ENCODE measurements around the gene TEPSIN. TPM values are rescaled to one million over a fixed set of nuclear protein-coding genes. Genes with fewer than 3 reads are reported as not detected.

Gene TEPSIN
- total and polyA plus RNA-seq, 2 of the 8 experiments (the other 6 are each of a cell fraction or from before 2014, with no cell fraction given), result 22.9 to 28.0 TPM

DNA sequence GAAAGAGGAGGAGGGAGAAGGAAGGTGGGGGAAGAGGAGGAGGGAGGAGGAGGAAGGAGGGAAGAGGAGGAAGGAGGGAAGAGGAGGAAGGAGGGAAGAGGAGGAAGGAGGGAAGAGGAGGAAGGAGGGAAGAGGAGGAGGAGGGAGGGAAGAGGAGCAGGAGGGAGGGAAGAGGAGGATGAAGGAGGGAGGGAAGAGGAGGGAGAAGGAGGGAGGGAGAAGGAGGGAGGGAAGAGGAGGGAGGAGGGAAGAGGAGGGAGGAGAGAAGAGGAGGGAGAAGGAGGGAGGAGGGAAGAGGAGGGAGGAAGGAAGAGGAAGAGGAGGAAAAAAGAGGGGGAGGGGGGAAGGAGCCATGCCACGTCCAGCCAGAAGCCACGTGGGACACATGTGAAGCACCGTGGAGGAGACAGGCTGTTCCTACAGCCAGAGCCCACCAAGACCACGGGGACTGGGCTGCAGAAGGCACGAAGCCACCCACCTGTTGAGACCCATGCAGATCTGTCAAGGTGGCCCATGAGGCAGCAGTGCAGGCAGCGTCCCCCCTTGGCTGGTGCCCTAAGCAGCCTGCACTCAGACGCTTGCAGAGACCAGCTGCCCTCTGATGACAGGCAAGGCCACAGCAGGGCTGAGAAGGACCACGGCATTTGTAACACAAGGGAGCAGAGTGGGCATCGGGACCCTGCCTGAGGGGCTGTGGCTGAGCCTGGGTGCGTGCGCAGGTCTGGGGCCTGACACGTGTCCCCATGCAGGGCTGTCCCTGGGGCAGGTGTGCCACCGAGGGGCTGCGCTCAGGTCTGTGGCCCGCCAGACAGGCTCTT, 10.6 kb upstream of the TEPSIN start:
- Histone ChIP-seq H4K5ac (ENCODE audit: insufficient read length, low read depth, low read length) (no peak overlapping the region), H2AK5ac (ENCODE audit: low read depth, low read length) (no peak overlapping the region), H3K4me3 (ENCODE audit: extremely low read depth in 1 of 4, insufficient read depth in 2 of 4, low read depth in 3 of 4, low read length in 4 of 4) (no peak overlapping the region), H3K4me2 (ENCODE audit: insufficient read depth in 1 of 2, low read depth in 2 of 2, low read length in 2 of 2) (no peak overlapping the region), H2AFZ (ENCODE audit: low read length) (no peak overlapping the region), H4K8ac (ENCODE audit: extremely low read depth, insufficient read depth, low read length) (no peak overlapping the region), H3K36me3 (ENCODE audit: control insufficient read depth in 2 of 4, insufficient read depth in 4 of 4, low read length in 3 of 4) (no peaks in the 10 kb centered on the region; a peak in 1 of 8 replicates), H4K91ac (replicated peaks; ENCODE audit: insufficient read length, low read length) (no peak overlapping the region), H4K20me1 (replicated peaks in 1 of 2; ENCODE audit: control insufficient read depth in 1 of 2, insufficient read depth in 2 of 2, low read length in 2 of 2) (peaks cover 0 to 15% of the 10 kb centered on the region in 2 experiments), H3K79me2 (ENCODE audit: control insufficient read depth in 1 of 2, insufficient read depth in 2 of 2, low read length in 2 of 2) (no peaks in the 10 kb centered on the region), H3K27ac (ENCODE audit: low read depth, low read length) (no peak overlapping the region), H2BK5ac (ENCODE audit: low read depth, low read length) (no peak overlapping the region), H3K79me1 (ENCODE audit: low read depth, low read length) (no peaks in the 10 kb centered on the region), H2BK12ac (ENCODE audit: low read depth, low read length) (0 out of 2 replicates have a peak overlapping the region, but pooled peaks have one; percentile 60), H3K9ac (replicated peaks in 1 of 4; ENCODE audit: extremely low read depth in 1 of 4, low read depth in 3 of 4, low read length in 3 of 4) (no peak overlapping the region), H3K23me2 (ENCODE audit: low read depth, low read length) (peaks cover 6% of the 10 kb centered on the region; the same call in 1 of the 2 replicates), H3K4me1 (replicated peaks in 1 of 4; ENCODE audit: control insufficient read depth in 3 of 4, insufficient read depth in 4 of 4, low read length in 3 of 4) (peaks cover 0 to 8% (median 1%) of the 10 kb centered on the region in 4 experiments; a peak in 2 of 7 replicates), H3K9me3 (ENCODE audit: insufficient read depth in 2 of 2, low read depth in 1 of 2, low read length in 1 of 2) (no peaks in the 10 kb centered on the region), H3K56ac (replicated peaks; ENCODE audit: insufficient read length, low read depth, low read length) (no peak overlapping the region), H3K18ac (ENCODE audit: extremely low read depth, low read length) (no peak overlapping the region), H2BK120ac (replicated peaks; ENCODE audit: low read depth, low read length) (no peak overlapping the region), H2BK20ac (ENCODE audit: low read length) (no peak overlapping the region), H3K14ac (ENCODE audit: insufficient read length) (no peak overlapping the region), H3K4ac (replicated peaks; ENCODE audit: insufficient read length, low read depth, low read length) (no peak overlapping the region), H2BK15ac (ENCODE audit: low read length) (no peak overlapping the region), H3K27me3 (replicated peaks in 1 of 4; ENCODE audit: control insufficient read depth in 3 of 4, extremely low read depth in 1 of 4, insufficient read depth in 3 of 4, low read length in 3 of 4) (no peaks in the 10 kb centered on the region), H3K23ac (ENCODE audit: insufficient read length) (no peak overlapping the region)
- DNase-seq (ENCODE audit: low read depth in 1 of 2, low spot score in 2 of 2) (no peak), FAIRE-seq (peak; percentile 87)
- ChIA-PET POLR2A (ENCODE audit: partially characterized antibody) (interaction anchor here (0.6 to 1.6 kb wide), 4 partner anchors 11 to 259 kb away, joined by 3 to 4 read pairs (median 4); partner anchors contain the start of genes NDUFAF8 and TEPSIN), CTCF (ENCODE audit: partially characterized antibody) (interaction anchor here (0.6 to 1.2 kb wide), 4 partner anchors 9 to 180 kb away, joined by 3 read pairs; no protein-coding TSS in a partner anchor)
- 91% methylated on average over 15 of the region's 15 CpGs; no CpG with 5 or more reads in 1 of the 2 experiments for WGBS, 2 experiments (ENCODE audit: extremely low coverage in 1 of 2, insufficient coverage in 1 of 2, insufficient read length in 1 of 2, insufficient replicate concordance in 2 of 2, low coverage in 1 of 2, low lambda C conversion rate in 2 of 2, missing lambda C conversion rate in 1 of 2)
- TF ChIP-seq JUND (IDR thresholded peaks at IDR 0.05; ENCODE audit: low read length) (no peak), BCL11A (IDR thresholded peaks at IDR 0.05; ENCODE audit: low read depth in 2 of 2, low read length in 2 of 2) (no peak), SAP30 (IDR thresholded peaks at IDR 0.05; ENCODE audit: insufficient read depth, insufficient replicate concordance, low read length) (no peak), CBX5 (IDR thresholded peaks at IDR 0.05; ENCODE audit: low read depth, low read length) (no peak), RFX5 (IDR thresholded peaks at IDR 0.05; ENCODE audit: borderline replicate concordance, low read depth, low read length) (no peak), RXRA (IDR thresholded peaks at IDR 0.05; ENCODE audit: insufficient read depth, low read depth, low read length) (no peak), TCF12 (IDR thresholded peaks at IDR 0.05; ENCODE audit: low read depth, low read length) (no peak)
- TF ChIP-seq, protein P1, sequence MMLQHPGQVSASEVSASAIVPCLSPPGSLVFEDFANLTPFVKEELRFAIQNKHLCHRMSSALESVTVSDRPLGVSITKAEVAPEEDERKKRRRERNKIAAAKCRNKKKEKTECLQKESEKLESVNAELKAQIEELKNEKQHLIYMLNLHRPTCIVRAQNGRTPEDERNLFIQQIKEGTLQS (IDR thresholded peaks at IDR 0.05; ENCODE audit: insufficient read depth, low read depth, low read length), result no peak

Measured in H1 (cell line).